ENCODE measurements around the gene IMMP2L. TPM values are rescaled to one million over a fixed set of nuclear protein-coding genes. Genes with fewer than 3 reads are reported as not detected.

IMMP2L gene
- total RNA-seq, 4 donors from 2014 or later, result 12.4 to 31.7 (median 22.8) TPM

DNA sequence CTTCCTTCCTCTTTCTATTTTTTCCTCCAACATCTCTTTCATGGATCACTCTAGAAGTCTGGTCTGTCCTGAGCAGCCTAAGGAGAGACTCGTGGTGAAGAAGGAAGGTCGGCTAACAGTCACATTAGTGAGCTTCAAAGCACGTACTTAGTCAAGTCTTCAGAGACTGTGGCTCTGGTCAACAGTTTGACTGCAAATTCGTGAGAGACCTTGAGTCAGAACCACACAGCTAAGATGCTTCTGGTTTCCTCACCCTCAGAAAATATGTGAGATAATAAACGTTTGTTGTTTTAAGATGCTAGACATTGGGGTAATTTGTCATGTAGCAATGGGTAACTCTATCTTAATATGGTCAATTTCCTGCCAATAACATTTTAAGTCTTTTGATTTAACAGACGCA is 597.5 kb downstream of the IMMP2L start:
- TF ChIP-seq, protein P1, sequence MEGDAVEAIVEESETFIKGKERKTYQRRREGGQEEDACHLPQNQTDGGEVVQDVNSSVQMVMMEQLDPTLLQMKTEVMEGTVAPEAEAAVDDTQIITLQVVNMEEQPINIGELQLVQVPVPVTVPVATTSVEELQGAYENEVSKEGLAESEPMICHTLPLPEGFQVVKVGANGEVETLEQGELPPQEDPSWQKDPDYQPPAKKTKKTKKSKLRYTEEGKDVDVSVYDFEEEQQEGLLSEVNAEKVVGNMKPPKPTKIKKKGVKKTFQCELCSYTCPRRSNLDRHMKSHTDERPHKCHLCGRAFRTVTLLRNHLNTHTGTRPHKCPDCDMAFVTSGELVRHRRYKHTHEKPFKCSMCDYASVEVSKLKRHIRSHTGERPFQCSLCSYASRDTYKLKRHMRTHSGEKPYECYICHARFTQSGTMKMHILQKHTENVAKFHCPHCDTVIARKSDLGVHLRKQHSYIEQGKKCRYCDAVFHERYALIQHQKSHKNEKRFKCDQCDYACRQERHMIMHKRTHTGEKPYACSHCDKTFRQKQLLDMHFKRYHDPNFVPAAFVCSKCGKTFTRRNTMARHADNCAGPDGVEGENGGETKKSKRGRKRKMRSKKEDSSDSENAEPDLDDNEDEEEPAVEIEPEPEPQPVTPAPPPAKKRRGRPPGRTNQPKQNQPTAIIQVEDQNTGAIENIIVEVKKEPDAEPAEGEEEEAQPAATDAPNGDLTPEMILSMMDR (IDR thresholded peaks at IDR 0.05), result no peak
- ATAC-seq (ENCODE audit: low FRiP score) (no peak), DNase-seq (ENCODE audit: low spot score) (no peak)

DNA sequence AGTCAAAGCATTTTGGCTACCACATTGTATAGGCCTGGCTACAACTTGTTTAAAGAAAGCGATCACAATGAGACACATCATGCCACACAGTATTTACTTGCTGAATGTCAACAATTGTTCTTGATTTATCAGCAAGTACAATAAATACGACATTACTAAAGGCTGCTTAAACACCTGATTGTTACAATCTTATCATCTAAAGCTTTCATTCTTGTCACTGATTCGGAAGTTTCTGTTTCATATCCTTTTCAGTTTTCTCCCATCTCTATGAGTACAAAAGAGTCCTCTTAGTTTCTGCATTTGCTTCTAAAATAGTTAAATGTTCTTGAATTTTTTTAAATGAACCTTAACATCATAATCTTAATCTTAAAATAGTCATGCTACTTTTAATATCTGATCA is 599.5 kb downstream of the IMMP2L start:
- DNase-seq (ENCODE audit: low spot score) (no peak), ATAC-seq (ENCODE audit: low FRiP score) (no peak)
- TF ChIP-seq, protein P1 (IDR thresholded peaks at IDR 0.05), result no peak

DNA sequence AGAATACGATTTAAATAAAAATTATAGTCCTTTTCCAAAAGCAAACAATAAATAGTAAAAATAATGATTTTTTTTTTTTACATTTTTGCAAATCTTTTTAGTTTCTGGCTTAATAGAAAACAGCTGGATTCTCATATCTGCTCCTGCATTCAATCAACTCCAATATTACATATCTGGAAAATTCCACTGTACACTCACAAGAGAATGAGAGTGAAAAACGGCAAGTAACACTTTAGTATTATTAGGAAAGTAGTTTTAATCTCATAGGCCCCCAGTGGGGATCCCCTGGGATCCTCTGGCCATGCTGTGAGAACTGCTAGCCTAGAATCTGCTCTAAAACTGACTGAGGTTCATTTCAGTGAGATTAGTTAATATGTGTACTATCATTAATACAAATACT is 599.9 kb downstream of the IMMP2L start:
- TF ChIP-seq, protein P1 (IDR thresholded peaks at IDR 0.05), result no peak
- DNase-seq (ENCODE audit: low spot score), result no peak
- no peak for ATAC-seq (ENCODE audit: low FRiP score)

DNA sequence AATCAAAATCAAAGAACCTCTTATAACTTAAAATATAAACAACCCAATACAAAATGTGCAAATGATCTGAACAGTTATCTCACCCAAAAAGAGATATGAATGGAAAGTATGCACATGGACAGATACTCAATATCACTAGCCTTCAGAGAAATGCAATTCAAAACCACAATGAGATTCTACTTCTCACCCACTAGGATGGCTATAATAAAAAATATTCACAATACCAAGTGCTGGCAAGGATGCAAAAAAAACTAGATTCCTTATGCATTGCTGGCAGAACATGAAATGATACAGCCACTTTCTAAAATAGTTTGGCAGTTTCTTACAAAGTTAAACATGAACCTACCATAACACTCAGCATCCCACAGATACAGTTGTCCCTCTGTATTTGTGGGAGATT is 601.5 kb downstream of the IMMP2L start:
- ATAC-seq (ENCODE audit: low FRiP score), result no peak
- DNase-seq (ENCODE audit: low spot score), result no peak
- TF ChIP-seq, protein P1 (IDR thresholded peaks at IDR 0.05), result no peak

DNA sequence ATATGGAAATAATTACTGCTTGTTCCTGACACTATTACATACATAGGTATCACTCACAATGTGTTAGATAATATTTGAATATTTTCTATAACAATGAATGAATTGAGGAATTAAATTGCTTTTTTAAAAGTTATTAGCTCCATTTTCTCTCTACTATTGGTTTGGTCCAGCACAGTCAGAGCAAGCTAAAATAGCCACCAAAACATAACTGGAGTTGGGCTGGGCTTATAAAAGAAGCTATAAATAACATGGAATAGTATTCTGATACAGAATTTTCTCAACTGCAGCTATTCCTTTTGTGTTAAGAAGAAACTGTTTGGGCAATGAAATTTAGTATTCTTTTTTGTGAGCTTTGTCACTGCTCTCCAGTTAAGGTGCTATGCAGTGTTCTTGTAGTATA is 614.0 kb downstream of the IMMP2L start:
- TF ChIP-seq, protein P1 (IDR thresholded peaks at IDR 0.05), result no peak
- DNase-seq (ENCODE audit: low spot score) (no peak), ATAC-seq (ENCODE audit: low FRiP score) (no peak)

DNA sequence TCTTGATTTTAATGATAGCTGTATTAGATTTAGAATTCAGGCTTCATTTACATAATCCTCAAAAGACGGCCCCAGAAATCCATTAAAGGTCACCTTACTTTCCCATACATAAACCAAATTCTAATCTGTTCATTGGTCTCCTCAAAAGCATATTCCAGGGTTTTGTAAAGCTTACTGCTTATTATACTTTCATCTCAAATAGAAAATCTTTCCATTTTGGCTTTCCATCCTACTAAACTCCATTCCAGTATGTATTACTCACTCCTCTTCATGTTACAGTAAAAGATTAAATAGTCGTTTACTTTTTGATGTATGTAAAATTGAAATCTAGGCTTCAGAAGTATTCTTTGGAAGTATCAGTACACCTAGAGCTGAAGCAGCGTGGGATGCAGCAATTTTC is 614.9 kb downstream of the IMMP2L start:
- DNase-seq (ENCODE audit: low spot score) (no peak), ATAC-seq (ENCODE audit: low FRiP score) (no peak)
- TF ChIP-seq, protein P1 (IDR thresholded peaks at IDR 0.05), result no peak

DNA sequence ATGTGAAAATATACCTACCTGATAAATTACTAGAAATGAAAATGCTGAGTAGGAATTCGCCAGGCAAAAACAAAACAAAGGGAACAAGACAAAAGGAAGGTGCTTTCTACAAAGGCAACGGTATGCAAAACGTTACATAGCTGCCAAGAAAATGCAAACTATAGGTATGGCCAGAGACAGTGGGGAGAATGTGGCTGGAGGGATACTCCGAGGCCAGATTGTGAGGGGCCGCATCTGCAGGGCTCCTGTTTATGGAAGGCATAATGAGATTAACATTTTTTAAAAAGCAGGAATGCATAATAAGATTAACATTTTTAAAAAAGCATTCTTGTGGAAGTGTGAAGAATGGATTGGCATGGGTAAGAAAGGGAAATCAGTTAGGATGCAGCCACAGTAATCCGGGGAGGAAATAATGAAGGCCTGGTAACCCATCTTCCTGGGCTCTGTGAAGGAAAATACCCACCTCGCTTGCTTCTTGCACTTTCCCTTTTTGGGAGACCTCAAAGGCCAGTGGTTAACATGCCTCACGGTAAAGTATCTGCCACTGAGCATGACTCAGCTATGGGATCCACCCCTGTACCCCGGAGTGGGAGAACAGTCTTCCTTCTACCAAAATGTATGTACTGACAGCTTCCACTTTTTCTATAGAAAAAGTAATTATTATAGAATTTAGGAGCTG is 617.2 kb downstream of the IMMP2L start:
- DNase-seq (ENCODE audit: low spot score) (no peak), ATAC-seq (ENCODE audit: low FRiP score) (no peak)
- TF ChIP-seq, protein P1 (IDR thresholded peaks at IDR 0.05), result no peak
